K562 (cell line): ENCODE measurements around the gene NMNAT2.

Experiments
- ATF3 ChIP-seq, 2 experiments: fragments of 450-650 bp in 1 of 2; sonication (generic) in 1 of 2; formaldehyde crosslinking in 1 of 2; IDR thresholded peaks in 1 of 2; conservative IDR thresholded peaks in 1 of 2; 2 replicates each; pipeline versions ENCODE4 v1.6.1 to v1.8.1; 2016 to 2023; ENCODE audit warnings: mild to moderate bottlenecking in 2 of 2, moderate library complexity in 2 of 2, inconsistent platforms in 1 of 2, missing genetic modification reagents in 1 of 2
- BRF1 ChIP-seq: IDR thresholded peaks from 3 replicates; pipeline ENCODE4 v1.6.1; 2011; ENCODE audit warnings: borderline replicate concordance, mild to moderate bottlenecking; ENCODE audit not compliant: insufficient read length; ENCODE audit errors: extremely low read depth
- CTCF ChIP-seq, 3 experiments: IDR thresholded peaks in 2 of 3; conservative IDR thresholded peaks in 1 of 3; 2 replicates each; pipeline ENCODE4 v1.5.1; 2011 to 2012; ENCODE audit warnings: low read length in 3 of 3, mild to moderate bottlenecking in 3 of 3, control low read depth in 2 of 3, improper control_type of control experiment in 1 of 3, inconsistent platforms in 1 of 3, low read depth in 1 of 3, mixed read lengths in 1 of 3, moderate library complexity in 1 of 3; ENCODE audit not compliant: insufficient read depth in 2 of 3
- ERF ChIP-seq: fragments of 450-650 bp; formaldehyde crosslinking; IDR thresholded peaks from 2 replicates; pipeline ENCODE4 v1.4.0; 2020; ENCODE audit warnings: mild to moderate bottlenecking, mixed read lengths
- NFIC ChIP-seq: fragments of 450-650 bp; IDR thresholded peaks from 2 replicates; pipeline ENCODE4 v1.6.1; 2017; ENCODE audit warnings: mild to moderate bottlenecking, inconsistent platforms
- POLR2A ChIP-seq: fragments of 450-650 bp; conservative IDR thresholded peaks from 2 replicates; pipeline ENCODE4 v1.6.1; 2016
- POLR2AphosphoS5 ChIP-seq: IDR thresholded peaks from 2 replicates; pipeline ENCODE4 v1.6.1; 2011; ENCODE audit warnings: mild to moderate bottlenecking, low read depth, low read length, moderate library complexity; ENCODE audit not compliant: control insufficient read depth, insufficient read depth
- SMC3 ChIP-seq: conservative IDR thresholded peaks from 2 replicates; pipeline ENCODE4 v1.6.1; 2011; ENCODE audit warnings: low read depth, low read length, improper control_type of control experiment; ENCODE audit not compliant: insufficient read depth
- USF2 ChIP-seq: sonication (generic); formaldehyde crosslinking; IDR thresholded peaks from 2 replicates; pipeline ENCODE4 v1.5.0; 2020; ENCODE audit warnings: missing genetic modification reagents
- YY1 ChIP-seq, 3 experiments: IDR thresholded peaks; 2 replicates each; pipeline ENCODE4 v1.6.1; 2011; ENCODE audit warnings: low read length in 2 of 3, mild to moderate bottlenecking in 2 of 3, moderate library complexity in 2 of 3, borderline replicate concordance in 1 of 3, control low read depth in 1 of 3, low read depth in 1 of 3; ENCODE audit not compliant: insufficient read depth in 3 of 3, insufficient replicate concordance in 2 of 3, control insufficient read depth in 1 of 3, insufficient read length in 1 of 3; ENCODE audit errors: extremely low read depth in 1 of 3

GRCh38 chr1:183251101-183251958, 166.8 kb downstream of the NMNAT2 start:
- TF ChIP-seq POLR2AphosphoS5, result no peak
- no peak for TF ChIP-seq ATF3 (IDR thresholded peaks at IDR 0.05)
- TF ChIP-seq ATF3 (CRISPR knock-in tag; conservative IDR thresholded peaks at IDR 0.05), result no peak
- TF ChIP-seq CTCF (IDR thresholded peaks at IDR 0.05 in 2 of 3, conservative IDR thresholded peaks at IDR 0.05 in 1 of 3; ENCODE audit: insufficient read depth in 2 of 3, low read depth in 1 of 3, low read length in 3 of 3), result no peak
- TF ChIP-seq SMC3, result no peak
- no peak for TF ChIP-seq YY1 (IDR thresholded peaks at IDR 0.05; ENCODE audit: borderline replicate concordance in 1 of 3, control insufficient read depth in 1 of 3, extremely low read depth in 1 of 3, insufficient read depth in 3 of 3, insufficient read length in 1 of 3, insufficient replicate concordance in 2 of 3, low read depth in 1 of 3, low read length in 2 of 3)
- no peak for TF ChIP-seq USF2 (CRISPR knock-in tag)
- no peak for TF ChIP-seq ERF (CRISPR knock-in tag)
- TF ChIP-seq NFIC, result no peak
- TF ChIP-seq BRF1, result no peak
- no peak for TF ChIP-seq POLR2A
